C4-2B (cell line): Measurements from ENCODE around the gene FAM228A.

Source experiments
- H3K27ac ChIP-seq: fragments of 450-650 bp; 2 replicates; pipeline ENCODE4 v1.5.1; 2017
- CTCF ChIP-seq: fragments of 450-650 bp; conservative IDR thresholded peaks from 2 replicates; pipeline ENCODE4 v1.5.1; 2017; ENCODE audit warnings: mild to moderate bottlenecking
- ZFX ChIP-seq: fragments of 450-650 bp; IDR thresholded peaks from 2 replicates; pipeline ENCODE4 v1.6.1; 2017

FAM228A gene

GRCh38 chr2:24159708-24160107 is 15.1 kb upstream of the FAM228A start:
- no peak for TF ChIP-seq ZFX
- TF ChIP-seq CTCF, result no peak

DNA sequence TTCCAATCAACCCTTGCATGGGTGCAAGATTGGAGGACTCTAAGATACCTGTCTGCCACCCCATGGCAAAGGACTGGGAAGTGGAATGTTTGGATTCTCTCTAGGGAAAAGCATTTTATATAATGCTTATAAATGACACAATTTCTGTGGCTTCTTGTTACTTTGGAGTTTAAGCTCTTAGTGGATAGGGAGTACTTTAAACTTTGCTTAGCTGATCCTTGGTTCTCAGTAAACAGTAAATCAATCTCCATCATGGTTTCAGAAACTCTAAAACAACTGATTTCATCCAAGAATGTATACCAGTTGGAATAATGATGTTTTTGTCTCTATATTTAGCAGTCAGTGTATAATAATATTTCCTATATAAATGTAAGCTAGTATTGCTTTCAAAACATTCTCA is 14.1 kb upstream of the FAM228A start:
- TF ChIP-seq ZFX (no peak), CTCF (no peak)
- no peak overlapping the region for H3K27ac ChIP-seq

More at GRCh38 chr2:24159708-24160107, 15.1 kb upstream of the FAM228A start:
- no peak overlapping the region for H3K27ac ChIP-seq

GRCh38 chr2:24162494-24162893 is 12.4 kb upstream of the FAM228A start:
- H3K27ac ChIP-seq, result no peak overlapping the region

GRCh38 chr2:24163186-24163585 is 11.7 kb upstream of the FAM228A start:
- no peak for TF ChIP-seq CTCF
- no peak for TF ChIP-seq ZFX
- H3K27ac ChIP-seq, result no peak overlapping the region

More at GRCh38 chr2:24162494-24162893, 12.4 kb upstream of the FAM228A start:
- no peak for TF ChIP-seq CTCF
- no peak for TF ChIP-seq ZFX

DNA sequence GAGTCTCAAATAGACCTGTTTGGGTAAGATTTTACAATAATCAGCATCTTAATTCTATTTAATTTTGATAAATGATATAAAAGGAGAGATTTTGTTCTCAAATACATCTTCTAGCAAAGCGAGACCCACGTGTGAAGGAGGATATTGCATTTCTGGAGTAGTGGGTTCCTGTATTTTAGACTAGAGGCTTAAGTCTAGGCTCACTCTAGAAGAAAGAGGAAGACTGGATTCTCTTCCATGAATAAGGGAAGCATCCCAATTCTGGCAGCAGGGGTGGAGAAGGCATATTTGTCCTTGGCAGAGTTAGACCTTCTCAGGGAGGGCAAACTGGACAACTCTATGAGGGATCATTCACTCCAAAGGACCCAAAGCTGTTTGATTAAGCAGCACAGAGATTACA is 11.3 kb upstream of the FAM228A start:
- H3K27ac ChIP-seq, result no peak overlapping the region
- TF ChIP-seq CTCF (no peak), ZFX (no peak)

DNA sequence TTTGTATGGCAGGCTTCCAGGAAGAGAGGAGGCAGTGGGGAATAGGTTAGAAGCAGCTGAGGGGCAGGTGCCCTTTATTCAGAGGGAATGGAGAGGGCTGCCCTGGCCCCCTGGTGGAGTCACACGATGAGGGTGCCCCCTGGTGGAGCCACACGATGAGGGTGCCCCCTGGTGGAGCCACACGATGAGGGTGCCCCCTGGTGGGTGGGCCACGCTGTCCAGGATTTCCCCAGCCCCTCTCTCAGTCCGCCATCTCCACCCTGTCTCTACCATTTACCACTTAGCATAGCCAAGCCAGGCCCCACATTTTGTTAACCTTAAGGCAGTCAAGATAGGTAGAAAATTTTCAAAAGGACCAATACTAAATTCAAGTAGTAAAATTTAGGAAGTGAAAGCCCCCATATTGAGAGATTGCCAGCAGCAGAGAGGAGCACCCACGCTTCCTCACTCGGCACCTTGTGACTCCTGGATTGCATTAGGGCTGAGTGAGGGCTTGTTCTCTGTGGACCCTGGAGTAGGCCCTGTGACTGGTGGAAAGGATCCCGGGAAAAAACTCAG is 10.4 kb upstream of the FAM228A start:
- TF ChIP-seq ZFX (no peak), CTCF (peak; percentile 64)
- H3K27ac ChIP-seq, result no peak overlapping the region

DNA sequence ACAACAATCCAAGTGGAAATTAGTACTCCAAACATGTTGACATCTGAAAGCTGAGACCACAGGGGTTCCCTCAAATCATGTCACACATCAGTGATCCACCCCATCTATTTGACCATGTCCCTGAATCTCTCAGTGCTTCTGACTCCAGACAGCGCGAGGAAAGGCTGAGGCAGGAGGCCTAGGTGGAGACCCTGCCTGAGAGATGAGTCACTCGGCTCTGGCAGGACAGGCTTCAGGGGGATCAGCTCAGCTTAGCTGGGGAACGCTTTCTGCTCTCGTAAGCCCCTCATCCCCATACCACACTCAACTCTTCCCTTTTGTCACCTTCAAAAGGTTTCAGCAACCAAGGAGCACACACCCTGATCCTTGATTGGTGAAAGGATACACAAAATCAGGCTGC is 5.8 kb upstream of the FAM228A start:
- TF ChIP-seq ZFX, result no peak

GRCh38 chr2:24175631-24176187 is 856 bp downstream of the FAM228A start:
- TF ChIP-seq ZFX (no peak), CTCF (no peak)
- no peak overlapping the region for H3K27ac ChIP-seq

More for the DNA sequence above, 5.8 kb upstream of the FAM228A start:
- no peak overlapping the region for H3K27ac ChIP-seq
